Measurements from ENCODE around the gene LIPA.

GRCh38 chr10:89173075-89173474 is 78.5 kb downstream of the LIPA start:
- no peak for TF ChIP-seq CTCF (IDR thresholded peaks at IDR 0.05)
- TF ChIP-seq POLR2A (IDR thresholded peaks at IDR 0.05), result no peak
